ENCODE data around the gene PLEKHO2. TPM values are rescaled to one million over a fixed set of nuclear protein-coding genes. Genes with fewer than 3 reads are reported as not detected.

PLEKHO2 gene
- total RNA-seq, 1 donor from 2014 or later: 34.9 TPM

- peak in 1 of 2 donors; percentile 99 for DNase-seq (ENCODE audit: extremely low spot score in 2 of 2)
- H3K4me3 ChIP-seq: peak overlapping the region; percentile 33 to 40
- peak; percentile 91 to 93 for TF ChIP-seq POLR2AphosphoS5 (IDR thresholded peaks at IDR 0.05; ENCODE audit: insufficient read depth in 1 of 2, low read depth in 1 of 2)
- peak in 1 of 2 donors; percentile 46 for TF ChIP-seq POLR2A (IDR thresholded peaks at IDR 0.05)
- TF ChIP-seq CTCF (IDR thresholded peaks at IDR 0.05): no peak
- H3K27me3 ChIP-seq: no peaks in the 10 kb centered on the region
- intact Hi-C loops (cut with DNase I): no loop called here
- H3K4me1 ChIP-seq: peaks cover 50% of the 10 kb centered on the region
- no peaks in the 10 kb centered on the region for H3K36me3 ChIP-seq
- peak overlapping the region; percentile 88 for H3K27ac ChIP-seq
- no peaks in the 10 kb centered on the region for H3K9me3 ChIP-seq
These were observed 52.0 kb downstream of the PLEKHO2 start for GRCh38 chr15:64893481-64894394.

- TF ChIP-seq POLR2A (IDR thresholded peaks at IDR 0.05) (no peak), POLR2AphosphoS5 (IDR thresholded peaks at IDR 0.05; ENCODE audit: insufficient read depth in 1 of 2, low read depth in 1 of 2) (no peak), CTCF (IDR thresholded peaks at IDR 0.05) (no peak)
- Histone ChIP-seq H3K4me1 (peaks cover 50% of the 10 kb centered on the region), H3K9me3 (no peaks in the 10 kb centered on the region), H3K27me3 (no peaks in the 10 kb centered on the region), H3K36me3 (no peaks in the 10 kb centered on the region), H3K4me3 (peak overlapping the region; percentile 33 to 40), H3K27ac (peak overlapping the region; percentile 88)
- no peak for DNase-seq (ENCODE audit: extremely low spot score in 2 of 2)
- intact Hi-C loops (cut with DNase I): no loop called here
These were observed 52.8 kb downstream of the PLEKHO2 start for GRCh38 chr15:64894395-64895056.

DNA sequence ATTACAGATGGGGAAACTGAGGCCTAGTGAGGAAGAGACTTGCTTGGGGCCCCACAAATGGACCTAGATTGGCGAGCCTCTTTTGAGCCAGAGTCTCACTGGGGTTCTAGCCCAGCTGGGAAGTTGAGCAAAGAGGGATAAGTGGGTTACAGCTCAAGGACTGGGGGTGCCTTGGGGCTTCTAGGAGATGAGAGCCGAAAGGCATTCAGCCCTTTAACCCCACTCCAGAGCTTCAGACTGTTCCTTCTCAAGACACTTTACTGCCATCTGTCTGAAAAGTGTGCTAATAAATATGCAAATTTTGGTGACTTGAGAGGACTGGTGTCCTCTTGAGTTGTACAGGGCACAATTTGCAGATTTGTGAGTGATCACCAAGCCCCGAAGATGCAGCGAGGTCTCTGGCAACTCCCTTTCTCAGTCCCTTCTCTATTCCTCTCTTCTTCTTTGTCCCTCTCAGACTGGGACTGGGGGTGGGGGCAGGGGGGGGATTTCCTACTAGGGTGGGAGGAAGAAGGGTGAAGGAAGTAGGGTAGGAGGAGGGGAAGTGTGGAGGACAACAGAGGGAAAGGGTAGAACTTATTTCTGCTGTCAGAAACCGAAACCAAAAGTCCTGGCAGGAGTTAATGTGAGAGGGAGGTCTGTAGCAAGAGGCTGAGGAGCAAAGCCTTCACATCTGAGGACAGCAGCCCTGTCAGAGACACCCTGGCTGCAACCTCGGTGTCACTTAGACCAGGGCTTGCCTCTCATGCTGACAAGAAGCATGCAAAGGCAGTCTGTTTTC is 53.8 kb downstream of the PLEKHO2 start:
- Histone ChIP-seq H3K27me3 (no peaks in the 10 kb centered on the region), H3K36me3 (no peaks in the 10 kb centered on the region), H3K4me3 (peak overlapping the region; percentile 27 to 40), H3K4me1 (peaks cover 50% of the 10 kb centered on the region), H3K27ac (peak overlapping the region; percentile 88), H3K9me3 (no peaks in the 10 kb centered on the region)
- intact Hi-C loops (cut with DNase I): loop anchor here (2.0 kb wide), 1 partner anchor 55 kb away; the partner anchor contains the start of gene PLEKHO2
- TF ChIP-seq CTCF (IDR thresholded peaks at IDR 0.05) (no peak), POLR2A (IDR thresholded peaks at IDR 0.05) (no peak), POLR2AphosphoS5 (IDR thresholded peaks at IDR 0.05; ENCODE audit: insufficient read depth in 1 of 2, low read depth in 1 of 2) (no peak)
- no peak for DNase-seq (ENCODE audit: extremely low spot score in 2 of 2)

DNA sequence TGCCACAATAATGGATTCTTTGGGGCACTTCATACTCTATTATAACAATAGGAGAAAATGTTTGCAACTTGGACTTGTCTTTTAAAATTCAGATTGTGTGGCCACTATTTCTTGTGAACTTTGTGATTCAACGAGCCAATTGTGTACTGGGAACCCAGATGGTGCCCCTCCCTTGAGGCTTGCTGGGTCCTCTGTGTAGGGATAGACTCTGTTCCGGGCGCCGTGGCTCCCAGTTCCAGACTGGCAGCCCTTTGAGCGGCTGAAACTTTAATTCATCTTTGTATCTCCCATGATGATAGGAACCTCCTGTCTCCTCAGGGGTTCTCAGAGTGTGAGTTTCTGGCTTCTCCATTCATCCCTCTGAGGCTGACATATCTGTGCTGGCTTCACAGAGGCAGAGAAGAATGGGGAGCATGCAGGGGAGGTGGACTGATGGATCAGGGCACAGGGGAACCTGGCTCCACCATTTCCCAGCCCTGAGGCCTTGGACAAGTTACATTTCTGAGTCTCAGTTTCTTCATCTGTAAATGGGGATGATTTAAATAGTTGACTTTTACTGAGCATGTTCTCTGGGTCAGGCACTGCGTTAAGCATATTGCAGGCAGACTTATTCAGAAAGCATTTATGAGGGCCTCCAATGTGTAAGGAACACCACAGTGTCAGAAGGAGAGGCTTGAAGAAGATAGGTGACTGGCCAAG is 54.8 kb downstream of the PLEKHO2 start:
- H3K27me3 ChIP-seq: no peaks in the 10 kb centered on the region
- H3K27ac ChIP-seq: peak overlapping the region; percentile 88
- peaks cover 50% of the 10 kb centered on the region for H3K4me1 ChIP-seq
- TF ChIP-seq POLR2AphosphoS5 (IDR thresholded peaks at IDR 0.05; ENCODE audit: insufficient read depth in 1 of 2, low read depth in 1 of 2) (no peak), POLR2A (IDR thresholded peaks at IDR 0.05) (no peak), CTCF (IDR thresholded peaks at IDR 0.05) (no peak)
- no peaks in the 10 kb centered on the region for H3K9me3 ChIP-seq
- intact Hi-C loops (cut with DNase I): loop anchor here (2.0 kb wide), 1 partner anchor 56 kb away; the partner anchor contains the start of gene PLEKHO2
- H3K36me3 ChIP-seq: no peaks in the 10 kb centered on the region
- no peak overlapping the region for H3K4me3 ChIP-seq
- no peak for DNase-seq (ENCODE audit: extremely low spot score in 2 of 2)
